ENCODE measurements around the gene PLEK2. TPM values are rescaled to one million over a fixed set of nuclear protein-coding genes. Genes with fewer than 3 reads are reported as not detected.
A peak's percentile ranks its signal among the peaks of the same experiment; 100 is the strongest.

The PLEK2 gene
- total RNA-seq, 1 donor from 2014 or later, result 1.4 TPM

GRCh38 chr14:67395876-67396189 lies 16.1 kb downstream of the PLEK2 start:
- peak; percentile 68 for DNase-seq

GRCh38 chr14:67395086-67395875 lies 16.7 kb downstream of the PLEK2 start:
- DNase-seq, result peak; percentile 54

DNA sequence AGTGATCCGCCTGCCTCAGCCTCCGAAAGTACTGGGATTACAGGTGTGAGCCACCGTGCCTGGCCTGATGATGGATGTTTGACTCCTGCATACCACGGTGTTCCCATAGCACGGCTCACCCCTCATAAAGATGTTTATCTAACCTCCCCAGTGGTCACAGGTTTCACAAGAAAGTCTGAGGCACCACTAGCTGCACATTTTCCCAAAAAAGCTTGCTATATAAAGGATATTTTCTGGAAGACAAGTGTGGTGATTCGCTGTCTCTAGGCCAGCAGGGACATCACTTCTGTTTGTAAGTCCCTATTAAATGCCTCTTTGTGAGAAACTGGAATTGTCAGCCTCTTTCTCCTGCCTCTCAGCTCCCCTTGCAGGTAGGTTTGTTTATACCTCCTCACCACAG lies 18.3 kb downstream of the PLEK2 start:
- DNase-seq, result no peak

DNA sequence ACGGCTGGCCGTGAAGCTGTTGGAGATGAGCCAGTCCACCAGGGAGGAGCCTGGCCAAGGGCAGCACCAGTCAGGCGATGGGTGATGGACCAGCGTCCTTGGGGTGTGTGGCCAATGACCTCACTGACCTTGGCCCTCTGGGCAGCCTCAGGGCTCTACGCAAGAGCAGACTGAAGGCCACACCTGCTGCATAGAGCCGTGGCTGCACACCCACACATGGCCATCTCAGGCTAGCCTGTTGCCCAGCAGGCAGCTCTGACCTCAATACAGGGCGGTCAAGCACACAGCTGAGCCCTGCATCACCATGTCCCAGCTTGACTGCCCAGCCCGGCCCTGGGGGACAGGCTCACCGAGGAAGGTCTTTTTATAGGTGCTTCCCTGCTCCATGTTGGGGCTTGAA lies 19.2 kb downstream of the PLEK2 start:
- no peak for DNase-seq

- no peak for DNase-seq
Measured at GRCh38 chr14:67392123-67392522, 19.8 kb downstream of the PLEK2 start.

DNA sequence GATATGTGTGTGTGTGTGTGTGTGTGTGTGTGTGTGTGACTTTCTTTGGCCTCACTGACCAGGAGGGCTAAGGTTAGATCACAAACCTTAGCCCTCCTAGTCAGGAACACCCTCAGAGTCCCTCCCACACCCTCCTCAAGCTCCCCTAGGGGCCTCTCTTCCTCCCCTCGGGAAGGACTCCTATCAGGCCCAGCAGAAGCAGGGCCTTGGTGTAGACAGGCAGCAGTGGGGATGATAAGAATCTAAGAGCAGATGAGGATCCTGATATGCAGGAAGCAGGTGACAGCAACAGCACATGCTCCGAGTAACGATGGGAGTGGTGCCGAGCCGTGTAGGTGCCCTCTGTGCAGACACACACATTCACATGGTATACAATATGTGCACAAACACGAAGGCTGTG lies 20.7 kb downstream of the PLEK2 start:
- DNase-seq, result no peak

GRCh38 chr14:67389811-67390534 lies 22.0 kb downstream of the PLEK2 start:
- no peak for DNase-seq

DNA sequence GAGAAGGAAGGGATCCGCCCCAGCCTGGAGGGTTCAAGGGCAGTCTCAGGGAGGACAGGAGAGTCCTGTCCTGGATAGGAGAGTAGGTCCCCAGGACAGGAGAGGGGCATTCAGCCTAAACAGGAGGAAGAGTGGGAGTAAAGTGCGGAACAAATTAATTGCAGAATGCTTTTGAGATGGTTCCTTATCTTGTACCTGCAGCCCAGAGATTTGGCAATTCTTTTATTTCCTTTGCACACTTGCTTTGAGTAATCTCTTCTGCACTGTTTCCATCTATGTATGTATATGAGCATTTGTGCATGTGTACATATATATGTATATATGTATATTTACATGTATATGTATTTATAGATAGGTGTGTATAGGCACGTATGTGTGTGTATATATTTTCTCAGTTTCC lies 22.7 kb downstream of the PLEK2 start:
- DNase-seq, result no peak

- DNase-seq, result no peak
Measured at GRCh38 chr14:67387195-67387594, 24.8 kb downstream of the PLEK2 start.

DNA sequence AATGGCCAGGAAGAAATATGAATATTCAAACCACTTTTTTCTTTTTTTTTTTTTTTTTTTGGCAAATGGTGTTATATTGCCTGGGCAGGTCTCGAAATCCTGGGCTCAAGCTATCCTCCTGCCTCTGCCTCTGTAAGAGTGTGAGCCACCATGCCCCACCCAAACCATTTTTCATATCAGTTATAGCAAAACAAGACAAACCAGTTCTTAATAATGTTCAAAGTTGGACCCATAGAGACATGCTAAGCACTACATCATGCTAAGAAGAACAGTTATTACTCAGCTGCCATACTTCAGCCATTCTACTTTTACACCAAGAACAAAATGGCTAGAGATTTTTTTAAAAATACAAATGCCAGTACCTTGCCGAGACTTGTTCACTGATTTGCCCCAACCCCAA lies 26.3 kb downstream of the PLEK2 start:
- no peak for DNase-seq

DNA sequence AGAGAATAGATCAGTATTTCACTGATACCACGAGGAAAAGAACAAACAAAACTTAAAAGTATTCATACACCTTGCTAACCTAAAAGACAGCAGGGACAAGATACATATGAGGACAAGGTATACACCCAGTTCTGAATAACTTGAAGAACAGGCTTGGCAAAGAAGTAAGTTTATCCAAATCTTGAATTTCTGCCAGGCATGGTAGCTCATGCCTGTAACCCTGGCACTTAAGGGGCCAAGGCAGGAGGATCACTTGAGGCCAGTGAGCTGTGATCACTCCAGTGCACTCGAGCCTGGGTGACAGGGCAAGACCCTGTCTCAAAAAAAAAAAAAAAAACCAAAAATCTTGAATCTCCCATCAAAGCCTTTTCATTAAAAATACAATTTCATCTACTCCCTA lies 26.8 kb downstream of the PLEK2 start:
- DNase-seq, result no peak

- no peak for DNase-seq
Measured at GRCh38 chr14:67377916-67378315, 34.0 kb downstream of the PLEK2 start.

DNA sequence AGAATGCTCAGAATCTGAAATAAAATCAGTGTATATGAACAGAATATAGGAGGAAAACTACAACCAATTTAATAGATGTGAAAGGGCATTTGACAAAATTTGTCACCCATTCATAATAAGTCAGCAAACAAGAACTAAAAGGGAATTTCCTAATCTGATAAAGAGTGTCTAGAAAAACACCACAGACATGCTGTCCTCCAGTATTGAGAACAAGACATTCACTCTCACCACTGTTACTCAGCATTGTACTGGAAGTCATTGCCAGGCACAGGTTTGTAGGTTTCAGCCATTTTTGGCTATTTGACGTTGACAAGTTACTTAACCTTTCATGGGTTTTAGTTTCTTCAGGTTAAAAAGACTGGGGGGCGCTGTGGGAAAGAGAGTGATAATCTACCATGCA lies 38.6 kb downstream of the PLEK2 start:
- no peak for DNase-seq

DNA sequence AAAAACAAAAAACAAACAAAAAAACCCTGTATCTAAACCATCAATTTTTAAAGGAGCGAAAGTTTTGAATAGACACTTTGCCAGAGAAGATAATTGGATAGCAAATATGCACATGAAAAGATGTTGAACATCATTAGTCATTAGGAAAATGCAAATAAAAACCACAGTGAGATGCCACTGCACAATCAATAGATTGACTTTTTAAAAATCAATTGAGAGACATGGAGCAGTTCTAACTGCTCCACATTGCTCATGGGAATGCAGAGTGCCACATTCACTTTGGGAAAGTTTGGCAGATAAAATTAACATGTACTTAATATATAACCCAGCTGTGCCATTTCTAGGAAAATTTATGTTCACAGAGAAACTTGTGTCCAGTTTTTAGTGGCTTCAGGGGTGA lies 39.1 kb downstream of the PLEK2 start:
- DNase-seq, result no peak

- DNase-seq, result no peak
Measured at GRCh38 chr14:67371247-67372148, 40.5 kb downstream of the PLEK2 start.

GRCh38 chr14:67370830-67371229 lies 41.1 kb downstream of the PLEK2 start:
- DNase-seq, result no peak

- DNase-seq, result no peak
Measured at GRCh38 chr14:67365476-67365875, 46.5 kb downstream of the PLEK2 start.

- DNase-seq, result no peak
Measured at GRCh38 chr14:67360470-67361206, 51.3 kb downstream of the PLEK2 start.

DNA sequence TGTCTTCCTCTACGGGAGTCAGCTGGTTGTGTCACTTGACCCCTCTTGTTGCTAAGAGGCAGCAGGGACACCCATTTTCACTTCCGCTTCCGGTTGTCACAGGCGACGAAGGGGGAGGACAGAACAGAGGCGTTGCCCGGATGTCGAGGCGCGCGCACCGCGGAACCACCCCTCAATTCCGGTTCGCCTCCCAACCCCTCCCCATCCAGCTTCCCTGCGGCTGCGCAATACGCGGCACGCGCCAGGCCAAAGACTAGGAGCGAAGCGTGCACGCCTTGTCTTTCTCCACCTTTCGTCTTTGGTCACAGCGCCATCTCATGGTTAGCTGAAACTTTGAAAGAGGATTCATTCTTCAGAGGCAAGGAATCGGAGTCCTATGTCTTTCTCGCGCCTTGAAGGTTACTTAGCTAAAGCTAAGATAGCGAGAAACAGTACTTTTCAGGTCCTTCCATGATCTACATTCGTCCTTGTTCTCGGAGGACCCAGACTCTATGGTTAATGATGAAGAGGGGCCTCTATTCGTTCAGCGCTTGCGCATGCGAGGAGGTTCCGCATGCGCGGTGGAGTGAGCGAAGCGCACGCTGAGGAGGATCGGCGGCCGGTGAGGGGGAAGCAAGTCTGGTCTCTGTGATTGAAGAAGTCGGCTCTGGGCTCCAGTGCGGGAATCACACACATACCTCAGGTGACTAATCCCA lies 52.0 kb downstream of the PLEK2 start, which contains the start of the genes ATP6V1D and EIF2S1:
TSS of gene ATP6V1D (minus strand) at position 30 of the 695 bp plus-strand sequence. CDS start 106 bp downstream, outside the sequence.
TSS of gene EIF2S1 (plus strand) at position 554 of the 695 bp plus-strand sequence. CDS start 4,440 bp downstream, outside the sequence.
- peak; percentile 100 for DNase-seq

GRCh38 chr14:67358924-67359774 lies 52.8 kb downstream of the PLEK2 start:
- peak; percentile 69 for DNase-seq

- no peak for DNase-seq
Measured at GRCh38 chr14:67357969-67358354, 54.0 kb downstream of the PLEK2 start.

All from dermis blood vessel endothelial cell (primary cell).